H1 (cell line): ENCODE data around the gene ZSCAN21. TPM values are rescaled to one million over a fixed set of nuclear protein-coding genes. Genes with fewer than 3 reads are reported as not detected.

ENCODE experiments used
- CTCF ChIA-PET: fragments of 300-600 bp; sonication (Branson Sonifier 250); formaldehyde crosslinking; loops from one replicate; lab custom pipeline; 2021; ENCODE audit not compliant: partially characterized antibody; lab: Charles Lee
- POLR2A ChIA-PET: fragments of 300-600 bp; sonication (Branson Sonifier 250); formaldehyde crosslinking; loops from one replicate; lab custom pipeline; 2021; ENCODE audit warnings: inconsistent platforms; ENCODE audit not compliant: partially characterized antibody; lab: Charles Lee
- DNase-seq, 2 experiments: peaks; one replicate each; pipeline versions ENCODE4 v3.0.0 to v3.0.0-alpha.2; 2010 to 2022; ENCODE audit warnings: low spot score in 2 of 2, low read depth in 1 of 2, mixed read lengths in 1 of 2
- FAIRE-seq: peaks from 2 replicates; lab custom pipeline; 2011; peaks lifted over from hg19 to GRCh38; lab: Jason Lieb, UNC
- H2AFZ ChIP-seq: 2 replicates; pipeline ENCODE4 v1.8.1; 2012; ENCODE audit warnings: low read length, inconsistent platforms
- H2AK5ac ChIP-seq: 2 replicates; pipeline ENCODE4 v1.6.1; 2013; ENCODE audit warnings: low read depth, low read length
- H2BK120ac ChIP-seq: replicated peaks from 2 replicates; pipeline ENCODE3; 2013; ENCODE audit warnings: low read depth, low read length, inconsistent platforms
- H2BK12ac ChIP-seq: 2 replicates; pipeline ENCODE4 v1.6.1; 2013; ENCODE audit warnings: low read depth, low read length
- H2BK15ac ChIP-seq: 2 replicates; pipeline ENCODE4 v1.6.1; 2013; ENCODE audit warnings: low read length
- H2BK20ac ChIP-seq: 2 replicates; pipeline ENCODE4 v1.6.1; 2013; ENCODE audit warnings: low read length
- H2BK5ac ChIP-seq: 2 replicates; pipeline ENCODE4 v1.6.1; 2013; ENCODE audit warnings: low read depth, low read length
- H3K14ac ChIP-seq: 2 replicates; pipeline ENCODE4 v1.6.1; 2013; ENCODE audit warnings: inconsistent platforms; ENCODE audit not compliant: insufficient read length
- H3K18ac ChIP-seq: 2 replicates; pipeline ENCODE4 v1.6.1; 2013; ENCODE audit warnings: low read length; ENCODE audit errors: extremely low read depth
- H3K23ac ChIP-seq: 2 replicates; pipeline ENCODE4 v1.6.1; 2013; ENCODE audit warnings: inconsistent platforms; ENCODE audit not compliant: insufficient read length
- H3K23me2 ChIP-seq: 2 replicates; pipeline ENCODE4 v1.6.1; 2013; ENCODE audit warnings: low read depth, low read length
- H3K27ac ChIP-seq: 2 replicates; pipeline ENCODE4 v1.6.1; 2011; ENCODE audit warnings: low read depth, low read length, inconsistent platforms
- H3K27me3 ChIP-seq, 4 experiments: replicated peaks in 1 of 4; 1 replicate in 1 of 4; 2 replicates in 3 of 4; pipeline versions ENCODE4 v1.6.1 to v1.8.1; 2011 to 2013; ENCODE audit warnings: low read length in 3 of 4, mild to moderate bottlenecking in 3 of 4, inconsistent platforms in 2 of 4, mixed read lengths in 2 of 4, moderate library complexity in 1 of 4; ENCODE audit not compliant: control insufficient read depth in 3 of 4, insufficient read depth in 3 of 4; ENCODE audit errors: extremely low read depth in 1 of 4
- H3K36me3 ChIP-seq, 4 experiments: 2 replicates each; pipeline versions ENCODE4 v1.6.1 to v1.8.1; 2011 to 2013; ENCODE audit warnings: mild to moderate bottlenecking in 4 of 4, low read length in 3 of 4, moderate library complexity in 2 of 4, control low read depth in 1 of 4, inconsistent platforms in 1 of 4; ENCODE audit not compliant: insufficient read depth in 4 of 4, control insufficient read depth in 2 of 4
- H3K4ac ChIP-seq: replicated peaks from 2 replicates; pipeline ENCODE3; 2013; ENCODE audit warnings: low read length, low read depth, mixed read lengths, inconsistent platforms; ENCODE audit not compliant: insufficient read length
- H3K4me1 ChIP-seq, 4 experiments: replicated peaks in 1 of 4; 1 replicate in 1 of 4; 2 replicates in 3 of 4; pipeline versions ENCODE4 v1.6.1 to v1.8.1; 2011 to 2013; ENCODE audit warnings: low read length in 3 of 4, inconsistent platforms in 2 of 4, mixed read lengths in 1 of 4; ENCODE audit not compliant: insufficient read depth in 4 of 4, control insufficient read depth in 3 of 4
- H3K4me2 ChIP-seq, 2 experiments: 2 replicates each; pipeline versions ENCODE4 v1.6.1 to v1.8.1; 2011 to 2013; ENCODE audit warnings: low read depth in 2 of 2, low read length in 2 of 2, control low read depth in 1 of 2, inconsistent platforms in 1 of 2, mild to moderate bottlenecking in 1 of 2; ENCODE audit not compliant: insufficient read depth in 1 of 2
- H3K4me3 ChIP-seq, 4 experiments: fragments of 200-600, 300-600 bp in 1 of 4; sonication (generic), shearing (Covaris generic), sonication (Bioruptor Twin) in 1 of 4; 2 replicates each; pipeline versions ENCODE4 v1.5.1 to v1.8.1; 2011 to 2016; ENCODE audit warnings: low read length in 4 of 4, low read depth in 3 of 4, control low read depth in 2 of 4, inconsistent platforms in 2 of 4, mild to moderate bottlenecking in 2 of 4, mixed read lengths in 1 of 4, moderate library complexity in 1 of 4; ENCODE audit not compliant: insufficient read depth in 2 of 4; ENCODE audit errors: extremely low read depth in 1 of 4
- H3K56ac ChIP-seq: replicated peaks from 2 replicates; pipeline ENCODE3; 2013; ENCODE audit warnings: low read depth, mild to moderate bottlenecking, mixed read lengths, low read length, inconsistent platforms; ENCODE audit not compliant: insufficient read length
- H3K79me1 ChIP-seq: 2 replicates; pipeline ENCODE4 v1.6.1; 2013; ENCODE audit warnings: low read depth, low read length, control low read depth
- H3K79me2 ChIP-seq, 2 experiments: 2 replicates each; pipeline versions ENCODE4 v1.6.1 to v1.8.1; 2012 to 2013; ENCODE audit warnings: low read length in 2 of 2, mild to moderate bottlenecking in 2 of 2, inconsistent platforms in 1 of 2; ENCODE audit not compliant: insufficient read depth in 2 of 2, control insufficient read depth in 1 of 2
- H3K9ac ChIP-seq, 4 experiments: replicated peaks in 1 of 4; 1 replicate in 1 of 4; 2 replicates in 3 of 4; pipeline versions ENCODE4 v1.6.1 to v1.8.1; 2011 to 2013; ENCODE audit warnings: low read depth in 3 of 4, low read length in 3 of 4, control low read depth in 2 of 4, mild to moderate bottlenecking in 2 of 4, moderate library complexity in 2 of 4, inconsistent platforms in 1 of 4; ENCODE audit errors: extremely low read depth in 1 of 4
- H3K9me3 ChIP-seq, 2 experiments: 2 replicates each; pipeline versions ENCODE4 v1.6.1 to v1.8.1; 2012 to 2013; ENCODE audit warnings: mild to moderate bottlenecking in 2 of 2, moderate library complexity in 2 of 2, control low read depth in 1 of 2, inconsistent platforms in 1 of 2, low read depth in 1 of 2, low read length in 1 of 2, mixed read lengths in 1 of 2; ENCODE audit not compliant: insufficient read depth in 2 of 2
- H4K20me1 ChIP-seq, 2 experiments: replicated peaks in 1 of 2; 2 replicates each; pipeline versions ENCODE3 to v1.8.1; 2011 to 2013; ENCODE audit warnings: inconsistent platforms in 2 of 2, low read length in 2 of 2, mild to moderate bottlenecking in 1 of 2; ENCODE audit not compliant: insufficient read depth in 2 of 2, control insufficient read depth in 1 of 2
- H4K5ac ChIP-seq: 2 replicates; pipeline ENCODE4 v1.6.1; 2013; ENCODE audit warnings: low read length, low read depth, mixed read lengths, inconsistent platforms; ENCODE audit not compliant: insufficient read length
- H4K8ac ChIP-seq: 2 replicates; pipeline ENCODE4 v1.8.0; 2013; ENCODE audit warnings: mild to moderate bottlenecking, moderate library complexity, low read length, inconsistent platforms; ENCODE audit not compliant: insufficient read depth; ENCODE audit errors: extremely low read depth
- H4K91ac ChIP-seq: replicated peaks from 2 replicates; pipeline ENCODE3; 2013; ENCODE audit warnings: low read length, mixed read lengths, inconsistent platforms; ENCODE audit not compliant: insufficient read length
- ASH2L ChIP-seq: fragments of 200-600, 300-600 bp; sonication (generic); IDR thresholded peaks from one replicate; pipeline ENCODE4 v1.7.1; 2017; ENCODE audit warnings: low read length
- ATF3 ChIP-seq: IDR thresholded peaks from 2 replicates; pipeline ENCODE4 v1.6.1; 2011; ENCODE audit warnings: low read depth, mild to moderate bottlenecking, low read length; ENCODE audit not compliant: insufficient read depth
- CHD2 ChIP-seq: IDR thresholded peaks from 2 replicates; pipeline ENCODE4 v1.6.1; 2012; ENCODE audit warnings: low read length, improper control_type of control experiment
- CTBP2 ChIP-seq: IDR thresholded peaks from 2 replicates; pipeline ENCODE4 v1.7.0; 2011; ENCODE audit warnings: borderline replicate concordance, mild to moderate bottlenecking, moderate library complexity, mixed read lengths, low read length; ENCODE audit not compliant: insufficient read depth, insufficient read length
- E2F6 ChIP-seq: IDR thresholded peaks from 2 replicates; pipeline ENCODE4 v1.6.1; 2012; ENCODE audit warnings: inconsistent platforms
- GTF2F1 ChIP-seq: IDR thresholded peaks from 2 replicates; pipeline ENCODE4 v1.6.1; 2012; ENCODE audit warnings: low read depth, low read length, improper control_type of control experiment, borderline replicate concordance
- NANOG ChIP-seq: IDR thresholded peaks from 2 replicates; pipeline ENCODE4 v1.6.1; 2011; ENCODE audit warnings: low read length, low read depth, mild to moderate bottlenecking, inconsistent platforms; ENCODE audit not compliant: insufficient read depth, poor library complexity, severe bottlenecking
- RAD21 ChIP-seq, 2 experiments: IDR thresholded peaks in 1 of 2; conservative IDR thresholded peaks in 1 of 2; 2 replicates each; pipeline ENCODE4 v1.6.1; 2011; ENCODE audit warnings: low read depth in 2 of 2, low read length in 2 of 2, improper control_type of control experiment in 1 of 2, inconsistent platforms in 1 of 2, mild to moderate bottlenecking in 1 of 2, moderate library complexity in 1 of 2
- RFX5 ChIP-seq: IDR thresholded peaks from 2 replicates; pipeline ENCODE4 v1.6.1; 2011; ENCODE audit warnings: low read depth, low read length, improper control_type of control experiment, borderline replicate concordance
- WGBS, 2 experiments: shearing (Covaris generic) in 1 of 2; methylation state at CpG; one replicate each; pipeline versions ENCODE4 v1.1.6 to v1.1.7; 2013 to 2015; ENCODE audit warnings: low lambda C conversion rate in 2 of 2, mixed read lengths in 2 of 2, inconsistent platforms in 1 of 2, low coverage in 1 of 2, missing lambda C conversion rate in 1 of 2; ENCODE audit not compliant: insufficient replicate concordance in 2 of 2, insufficient coverage in 1 of 2, insufficient read length in 1 of 2; ENCODE audit errors: extremely low coverage in 1 of 2, missing lambda C conversion rate in 1 of 2; 5-methylcytosine and 5-hydroxymethylcytosine counted together
- polyA plus RNA-seq, 7 experiments: library from polyadenylated mRNA; depleted of rRNA in 3 of 7; stranded (reverse) in 5 of 7; unstranded in 2 of 7; fragments of >200 nt in 5 of 7; fragments of 200-250 nt in 2 of 7; gene quantifications; 1 replicate in 5 of 7; 2 replicates in 1 of 7; 4 replicates in 1 of 7; pipeline versions ENCODE4 v1.2.1 to v1.2.3, GENCODE V29; 2011 to 2013; ENCODE audit warnings: missing spikeins in 2 of 7, mixed read lengths in 2 of 7
- total RNA-seq: library from RNA; stranded (reverse); fragmentation: NEBNext Ultra II Directional; extraction: Animal tissue kit (Norgen Biotek cat#: 25700); gene quantifications from 2 replicates; pipeline ENCODE4 v1.2.1, GENCODE V29; 2021

ZSCAN21 gene
- total and polyA plus RNA-seq, 2 of the 8 experiments (the other 6 are each of a cell fraction or from before 2014, with no cell fraction given), result 15.4 to 26.1 TPM

GRCh38 chr7:100106633-100107032 lies 57.1 kb downstream of the ZSCAN21 start:
- WGBS, 2 experiments, result 96% methylated on average over 11 of the region's 17 CpGs; no CpG with 5 or more reads in 1 of the 2 experiments
- Histone ChIP-seq H3K27me3 (no peaks in the 10 kb centered on the region), H4K20me1 (peaks cover 5% of the 10 kb centered on the region in 2 experiments), H4K8ac (no peak overlapping the region), H3K27ac (no peak overlapping the region), H2AFZ (no peak overlapping the region), H3K79me1 (no peaks in the 10 kb centered on the region; the same call in 1 of the 2 replicates), H3K79me2 (0 out of 4 replicates have a peak, but pooled peaks cover 0 to 6% of the 10 kb centered on the region in 2 experiments), H2BK120ac (no peak overlapping the region), H3K56ac (no peak overlapping the region), H2BK5ac (no peak overlapping the region), H3K4me1 (no peaks in the 10 kb centered on the region; a peak in 2 of 7 replicates), H2AK5ac (no peak overlapping the region), H2BK20ac (no peak overlapping the region), H3K4me2 (no peak overlapping the region), H3K9me3 (no peaks in the 10 kb centered on the region), H2BK12ac (no peak overlapping the region), H3K23ac (no peak overlapping the region), H3K36me3 (peaks cover 9 to 50% (median 34%) of the 10 kb centered on the region in 4 experiments; a peak in 7 of 8 replicates), H4K5ac (no peak overlapping the region), H3K4ac (no peak overlapping the region), H3K14ac (no peak overlapping the region), H2BK15ac (no peak overlapping the region), H3K4me3 (no peak overlapping the region), H3K18ac (no peak overlapping the region), H3K9ac (no peak overlapping the region), H3K23me2 (no peaks in the 10 kb centered on the region), H4K91ac (no peak overlapping the region)
- ChIA-PET POLR2A (interaction anchor here (1.8 to 20.0 kb wide), 3 partner anchors 11 to 21 kb away, joined by 5 to 722 read pairs (median 414); partner anchors contain the start of genes CNPY4, COPS6, MBLAC1 and TAF6), CTCF (interaction anchor here (1.0 to 2.1 kb wide), 2 partner anchors 24 to 26 kb away, joined by 3 to 5 read pairs; no protein-coding TSS in a partner anchor)
- FAIRE-seq (no peak), DNase-seq (no peak)
- TF ChIP-seq RFX5 (no peak), CHD2 (no peak), NANOG (no peak), RAD21 (IDR thresholded peaks at IDR 0.05 in 1 of 2, conservative IDR thresholded peaks at IDR 0.05 in 1 of 2; ENCODE audit: low read depth in 2 of 2, low read length in 2 of 2) (no peak), E2F6 (no peak), ASH2L (no peak), GTF2F1 (no peak), ATF3 (no peak), CTBP2 (no peak)
